GM10847 (cell line): ENCODE results near the gene HS2ST1.

Experiments
- POLR2A ChIP-seq: IDR thresholded peaks from 2 replicates; pipeline ENCODE4 v1.6.1; 2011; ENCODE audit not compliant: insufficient read length; ENCODE audit errors: extremely low read depth

Gene HS2ST1

GRCh38 chr1:86914601-86914997 is at the start of gene HS2ST1:
Gene HS2ST1 (plus strand): TSS chr1:86914635.
- TF ChIP-seq POLR2A: peak; percentile 74

- no peak for TF ChIP-seq POLR2A
Observed at GRCh38 chr1:86865973-86866637, 48.3 kb upstream of the HS2ST1 start.

GRCh38 chr1:86866665-86867064 is 47.8 kb upstream of the HS2ST1 start:
- no peak for TF ChIP-seq POLR2A

- TF ChIP-seq POLR2A: no peak
Observed at GRCh38 chr1:86868477-86868876, 46.0 kb upstream of the HS2ST1 start.

GRCh38 chr1:86871001-86871400 is 43.4 kb upstream of the HS2ST1 start:
- no peak for TF ChIP-seq POLR2A

GRCh38 chr1:86872086-86872485 is 42.3 kb upstream of the HS2ST1 start:
- TF ChIP-seq POLR2A: no peak

- no peak for TF ChIP-seq POLR2A
Observed at GRCh38 chr1:86875722-86876121, 38.7 kb upstream of the HS2ST1 start.

GRCh38 chr1:86887479-86888162 is 26.8 kb upstream of the HS2ST1 start:
- TF ChIP-seq POLR2A: no peak

- TF ChIP-seq POLR2A: no peak
Observed at GRCh38 chr1:86888327-86888726, 26.1 kb upstream of the HS2ST1 start.

GRCh38 chr1:86905875-86906274 is 8.6 kb upstream of the HS2ST1 start:
- TF ChIP-seq POLR2A: no peak

GRCh38 chr1:86906419-86906818 is 8.0 kb upstream of the HS2ST1 start:
- no peak for TF ChIP-seq POLR2A

GRCh38 chr1:86912281-86912900 is 2.0 kb upstream of the HS2ST1 start:
- no peak for TF ChIP-seq POLR2A

GRCh38 chr1:86913399-86913895 is 988 bp upstream of the HS2ST1 start:
- no peak for TF ChIP-seq POLR2A

GRCh38 chr1:86913896-86914600 is 387 bp upstream of the HS2ST1 start, which contains the start of gene SELENOF:
Gene SELENOF (minus strand): TSS chr1:86914126. CDS start chr1:86914111, 15 bp downstream.
- peak; percentile 76 for TF ChIP-seq POLR2A

- TF ChIP-seq POLR2A: no peak
Observed at GRCh38 chr1:86914998-86915736, 732 bp downstream of the HS2ST1 start.

- no peak for TF ChIP-seq POLR2A
Observed at GRCh38 chr1:86915737-86916235, 1.4 kb downstream of the HS2ST1 start.
